IPS-18c (cell line): Measurements from ENCODE around the gene SLC39A11.

Source experiments
- H3K4me3 ChIP-seq: 2 replicates; pipeline ENCODE4 v1.7.0; 2013; ENCODE audit warnings: low read depth, mild to moderate bottlenecking, low read length, moderate library complexity; ENCODE audit not compliant: insufficient read depth
- H3K9me3 ChIP-seq: one replicate; pipeline ENCODE4 v1.6.1; 2013; ENCODE audit warnings: mild to moderate bottlenecking, low read length, moderate library complexity; ENCODE audit not compliant: control insufficient read depth, insufficient read depth

The SLC39A11 gene

GRCh38 chr17:72614476-72614870 lies 478.0 kb downstream of the SLC39A11 start:
- Histone ChIP-seq H3K9me3 (no peaks in the 10 kb centered on the region), H3K4me3 (no peak overlapping the region)

- H3K4me3 ChIP-seq = no peak overlapping the region
- no peaks in the 10 kb centered on the region for H3K9me3 ChIP-seq
These were observed 478.6 kb downstream of the SLC39A11 start for GRCh38 chr17:72613806-72614292.

GRCh38 chr17:72613396-72613795 lies 479.1 kb downstream of the SLC39A11 start:
- Histone ChIP-seq H3K4me3 (no peak overlapping the region), H3K9me3 (no peaks in the 10 kb centered on the region)

GRCh38 chr17:72611172-72611571 lies 481.3 kb downstream of the SLC39A11 start:
- no peak overlapping the region for H3K4me3 ChIP-seq
- no peaks in the 10 kb centered on the region for H3K9me3 ChIP-seq

- Histone ChIP-seq H3K9me3 (no peaks in the 10 kb centered on the region), H3K4me3 (no peak overlapping the region)
These were observed 483.0 kb downstream of the SLC39A11 start for GRCh38 chr17:72609501-72609900.

- no peaks in the 10 kb centered on the region for H3K9me3 ChIP-seq
- H3K4me3 ChIP-seq = no peak overlapping the region
These were observed 484.1 kb downstream of the SLC39A11 start for GRCh38 chr17:72608436-72608835.

GRCh38 chr17:72606656-72607055 lies 485.8 kb downstream of the SLC39A11 start:
- no peak overlapping the region for H3K4me3 ChIP-seq
- no peaks in the 10 kb centered on the region for H3K9me3 ChIP-seq

GRCh38 chr17:72605543-72605942 lies 486.9 kb downstream of the SLC39A11 start:
- Histone ChIP-seq H3K4me3 (no peak overlapping the region), H3K9me3 (no peaks in the 10 kb centered on the region)

GRCh38 chr17:72604518-72604917 lies 488.0 kb downstream of the SLC39A11 start:
- no peak overlapping the region for H3K4me3 ChIP-seq
- no peaks in the 10 kb centered on the region for H3K9me3 ChIP-seq

GRCh38 chr17:72603420-72604242 lies 488.9 kb downstream of the SLC39A11 start:
- H3K9me3 ChIP-seq = no peaks in the 10 kb centered on the region
- no peak overlapping the region for H3K4me3 ChIP-seq

GRCh38 chr17:72602517-72603419 lies 489.7 kb downstream of the SLC39A11 start:
- Histone ChIP-seq H3K4me3 (no peak overlapping the region), H3K9me3 (no peaks in the 10 kb centered on the region)

- Histone ChIP-seq H3K4me3 (no peak overlapping the region), H3K9me3 (no peaks in the 10 kb centered on the region)
These were observed 491.6 kb downstream of the SLC39A11 start for GRCh38 chr17:72600934-72601333.

GRCh38 chr17:72599891-72600290 lies 492.6 kb downstream of the SLC39A11 start:
- H3K4me3 ChIP-seq = no peak overlapping the region

GRCh38 chr17:72598695-72599094 lies 493.8 kb downstream of the SLC39A11 start:
- H3K4me3 ChIP-seq = no peak overlapping the region
- H3K9me3 ChIP-seq = no peaks in the 10 kb centered on the region

More at GRCh38 chr17:72599891-72600290, 492.6 kb downstream of the SLC39A11 start:
- H3K9me3 ChIP-seq = no peaks in the 10 kb centered on the region

- Histone ChIP-seq H3K9me3 (no peaks in the 10 kb centered on the region), H3K4me3 (no peak overlapping the region)
These were observed 495.0 kb downstream of the SLC39A11 start for GRCh38 chr17:72597354-72598087.
